Measurements from ENCODE around the gene RASSF5.

RASSF5 gene

GRCh38 chr1:206558794-206559671 lies 51.7 kb downstream of the RASSF5 start:
- Mint-ChIP-seq H3K4me1 (ENCODE audit: low read depth) (peaks cover 75% of the 10 kb centered on the region), H3K4me3 (peak overlapping the region; percentile 93), H3K27me3 (no peaks in the 10 kb centered on the region), H3K27ac (peak overlapping the region; percentile 93), H3K36me3 (ENCODE audit: low read depth) (peaks cover 60% of the 10 kb centered on the region), H3K9me3 (no peaks in the 10 kb centered on the region)
- intact Hi-C loops (cut with micrococcal nuclease), result loop anchor here (2.0 kb wide), 1 partner anchor 16 kb away; no protein-coding TSS in a partner anchor

GRCh38 chr1:206559672-206559995 lies 52.3 kb downstream of the RASSF5 start:
- Mint-ChIP-seq H3K36me3 (ENCODE audit: low read depth) (peaks cover 66% of the 10 kb centered on the region), H3K4me1 (ENCODE audit: low read depth) (peaks cover 75% of the 10 kb centered on the region), H3K27me3 (no peaks in the 10 kb centered on the region), H3K9me3 (no peaks in the 10 kb centered on the region), H3K27ac (peak overlapping the region; percentile 93), H3K4me3 (peak overlapping the region; percentile 93)
- intact Hi-C loops (cut with micrococcal nuclease), result loop anchor here (2.0 kb wide), 1 partner anchor 15 kb away; no protein-coding TSS in a partner anchor

- Mint-ChIP-seq H3K9me3 (no peaks in the 10 kb centered on the region), H3K27me3 (no peaks in the 10 kb centered on the region), H3K36me3 (ENCODE audit: low read depth) (peaks cover 72% of the 10 kb centered on the region), H3K4me3 (peak overlapping the region; percentile 93), H3K4me1 (ENCODE audit: low read depth) (peaks cover 75% of the 10 kb centered on the region), H3K27ac (peak overlapping the region; percentile 93)
- intact Hi-C loops (cut with micrococcal nuclease), result no loop called here
Observed at GRCh38 chr1:206560007-206560716, 52.8 kb downstream of the RASSF5 start.

GRCh38 chr1:206563367-206564207 lies 56.3 kb downstream of the RASSF5 start:
- H3K27me3 Mint-ChIP-seq, result no peaks in the 10 kb centered on the region
- intact Hi-C loops (cut with micrococcal nuclease), result no loop called here
- H3K4me1 Mint-ChIP-seq (ENCODE audit: low read depth), result peaks cover 94% of the 10 kb centered on the region
- peaks cover 91% of the 10 kb centered on the region for H3K36me3 Mint-ChIP-seq (ENCODE audit: low read depth)
- H3K4me3 Mint-ChIP-seq, result peak overlapping the region; percentile 30
- peak overlapping the region; percentile 21 for H3K27ac Mint-ChIP-seq
- H3K9me3 Mint-ChIP-seq, result no peaks in the 10 kb centered on the region

GRCh38 chr1:206565995-206566394 lies 58.7 kb downstream of the RASSF5 start:
- H3K27ac Mint-ChIP-seq, result no peak overlapping the region
- peaks cover 96% of the 10 kb centered on the region for H3K36me3 Mint-ChIP-seq (ENCODE audit: low read depth)
- intact Hi-C loops (cut with micrococcal nuclease), result no loop called here
- H3K4me1 Mint-ChIP-seq (ENCODE audit: low read depth), result peaks cover 99% of the 10 kb centered on the region
- no peaks in the 10 kb centered on the region for H3K9me3 Mint-ChIP-seq
- H3K4me3 Mint-ChIP-seq, result no peak overlapping the region
- no peaks in the 10 kb centered on the region for H3K27me3 Mint-ChIP-seq

GRCh38 chr1:206566999-206567398 lies 59.7 kb downstream of the RASSF5 start:
- no peak overlapping the region for H3K4me3 Mint-ChIP-seq
- intact Hi-C loops (cut with micrococcal nuclease), result no loop called here
- H3K4me1 Mint-ChIP-seq (ENCODE audit: low read depth), result peaks cover 100% of the 10 kb centered on the region
- H3K27me3 Mint-ChIP-seq, result no peaks in the 10 kb centered on the region
- H3K27ac Mint-ChIP-seq, result peak overlapping the region; percentile 26
- H3K36me3 Mint-ChIP-seq (ENCODE audit: low read depth), result peaks cover 96% of the 10 kb centered on the region
- no peaks in the 10 kb centered on the region for H3K9me3 Mint-ChIP-seq

GRCh38 chr1:206568256-206568655 lies 60.9 kb downstream of the RASSF5 start:
- H3K36me3 Mint-ChIP-seq (ENCODE audit: low read depth), result peaks cover 96% of the 10 kb centered on the region
- H3K27ac Mint-ChIP-seq, result peak overlapping the region; percentile 69
- intact Hi-C loops (cut with micrococcal nuclease), result no loop called here
- H3K27me3 Mint-ChIP-seq, result no peaks in the 10 kb centered on the region
- H3K9me3 Mint-ChIP-seq, result no peaks in the 10 kb centered on the region
- no peak overlapping the region for H3K4me3 Mint-ChIP-seq
- peaks cover 100% of the 10 kb centered on the region for H3K4me1 Mint-ChIP-seq (ENCODE audit: low read depth)

GRCh38 chr1:206568779-206569352 lies 61.5 kb downstream of the RASSF5 start:
- Mint-ChIP-seq H3K27ac (peak overlapping the region; percentile 11), H3K27me3 (no peaks in the 10 kb centered on the region), H3K4me3 (no peak overlapping the region), H3K4me1 (ENCODE audit: low read depth) (peaks cover 100% of the 10 kb centered on the region), H3K9me3 (no peaks in the 10 kb centered on the region), H3K36me3 (ENCODE audit: low read depth) (peaks cover 95% of the 10 kb centered on the region)
- intact Hi-C loops (cut with micrococcal nuclease), result no loop called here

GRCh38 chr1:206569556-206569955 lies 62.2 kb downstream of the RASSF5 start:
- Mint-ChIP-seq H3K27me3 (no peaks in the 10 kb centered on the region), H3K36me3 (ENCODE audit: low read depth) (peaks cover 94% of the 10 kb centered on the region), H3K27ac (peak overlapping the region; percentile 11), H3K4me1 (ENCODE audit: low read depth) (peaks cover 100% of the 10 kb centered on the region), H3K4me3 (no peak overlapping the region), H3K9me3 (no peaks in the 10 kb centered on the region)
- intact Hi-C loops (cut with micrococcal nuclease), result no loop called here

- H3K36me3 Mint-ChIP-seq (ENCODE audit: low read depth), result peaks cover 86% of the 10 kb centered on the region
- H3K4me1 Mint-ChIP-seq (ENCODE audit: low read depth), result peaks cover 99% of the 10 kb centered on the region
- H3K4me3 Mint-ChIP-seq, result no peak overlapping the region
- intact Hi-C loops (cut with micrococcal nuclease), result no loop called here
- H3K9me3 Mint-ChIP-seq, result no peaks in the 10 kb centered on the region
- H3K27ac Mint-ChIP-seq, result peak overlapping the region; percentile 45
- H3K27me3 Mint-ChIP-seq, result no peaks in the 10 kb centered on the region
Observed at GRCh38 chr1:206570529-206570928, 63.2 kb downstream of the RASSF5 start.

- Mint-ChIP-seq H3K4me3 (no peak overlapping the region), H3K27me3 (no peaks in the 10 kb centered on the region), H3K9me3 (no peaks in the 10 kb centered on the region), H3K27ac (peak overlapping the region; percentile 97), H3K4me1 (ENCODE audit: low read depth) (peaks cover 98% of the 10 kb centered on the region), H3K36me3 (ENCODE audit: low read depth) (peaks cover 72% of the 10 kb centered on the region)
- intact Hi-C loops (cut with micrococcal nuclease), result no loop called here
Observed at GRCh38 chr1:206572835-206573234, 65.5 kb downstream of the RASSF5 start.

- intact Hi-C loops (cut with micrococcal nuclease), result no loop called here
- peaks cover 98% of the 10 kb centered on the region for H3K4me1 Mint-ChIP-seq (ENCODE audit: low read depth)
- H3K27ac Mint-ChIP-seq, result peak overlapping the region; percentile 97
- no peaks in the 10 kb centered on the region for H3K9me3 Mint-ChIP-seq
- H3K4me3 Mint-ChIP-seq, result peak overlapping the region; percentile 37
- H3K27me3 Mint-ChIP-seq, result no peaks in the 10 kb centered on the region
- H3K36me3 Mint-ChIP-seq (ENCODE audit: low read depth), result peaks cover 72% of the 10 kb centered on the region
Observed at GRCh38 chr1:206573319-206573718, 66.0 kb downstream of the RASSF5 start.

- H3K36me3 Mint-ChIP-seq (ENCODE audit: low read depth), result peaks cover 72% of the 10 kb centered on the region
- peak overlapping the region; percentile 37 for H3K4me3 Mint-ChIP-seq
- peaks cover 98% of the 10 kb centered on the region for H3K4me1 Mint-ChIP-seq (ENCODE audit: low read depth)
- intact Hi-C loops (cut with micrococcal nuclease), result loop anchor here (2.0 kb wide), 1 partner anchor 15 kb away; no protein-coding TSS in a partner anchor
- H3K27ac Mint-ChIP-seq, result peak overlapping the region; percentile 97
- no peaks in the 10 kb centered on the region for H3K27me3 Mint-ChIP-seq
- no peaks in the 10 kb centered on the region for H3K9me3 Mint-ChIP-seq
Observed at GRCh38 chr1:206573762-206574161, 66.4 kb downstream of the RASSF5 start.
